Measurements from ENCODE around the gene NOL7. TPM values are rescaled to one million over a fixed set of nuclear protein-coding genes. Genes with fewer than 3 reads are reported as not detected.

The NOL7 gene
- polyA plus RNA-seq, 3 donors: 22.7 to 58.5 (median 56.9) TPM

DNA sequence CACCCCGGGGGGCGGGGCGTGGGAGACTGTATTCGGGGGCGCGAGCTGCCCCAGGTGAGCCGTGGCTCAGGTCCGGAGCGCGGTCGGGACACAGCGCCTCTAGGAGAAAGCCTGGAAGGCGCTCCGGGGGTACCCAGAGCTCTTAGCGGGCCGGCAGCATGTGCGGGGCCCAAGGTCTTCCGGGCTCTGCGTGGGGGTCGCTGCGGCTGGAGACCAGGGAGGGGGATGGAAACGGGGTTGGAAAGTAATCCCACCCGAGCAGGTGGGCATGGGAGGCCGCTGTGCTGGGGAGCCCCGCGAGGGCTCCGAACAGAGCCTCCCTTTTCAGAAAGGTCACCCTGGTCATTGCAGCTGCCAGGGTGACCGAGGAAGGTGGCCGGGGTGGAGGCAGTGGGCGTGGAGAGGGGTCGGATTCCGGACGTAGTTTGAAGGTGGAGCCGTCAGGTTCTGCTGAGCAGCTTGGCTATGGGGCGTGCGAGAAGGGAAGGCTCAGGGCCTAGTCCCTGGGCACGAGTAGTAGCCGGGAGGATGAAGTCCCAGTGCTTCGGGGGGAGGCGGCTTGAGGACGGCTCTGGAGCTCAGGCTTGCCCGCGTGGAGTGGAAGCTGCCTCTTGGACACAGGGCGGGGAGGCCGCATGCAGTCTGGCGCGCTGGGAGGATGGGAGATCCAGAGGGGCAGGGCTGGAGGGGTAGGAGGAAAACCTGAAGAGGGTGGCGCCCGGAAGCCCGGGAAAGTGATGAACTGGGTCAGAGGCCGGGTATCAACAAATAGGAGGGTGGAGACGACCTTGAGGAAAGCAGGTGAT is 40.4 kb upstream of the NOL7 start, which contains the start of gene SIRT5:
TSS of gene SIRT5 (plus strand) at position 31 of the 806 bp plus-strand sequence. CDS start 9,510 bp downstream, outside the sequence.
- peak within 1 kb of the TSS; percentile 95 to 99 (median 97) for H3K27ac Mint-ChIP-seq
- intact Hi-C loops (cut with micrococcal nuclease): loop anchor here (5.0 to 10.0 kb wide), 5 partner anchors 43 to 237 kb away; partner anchors contain the start of genes GFOD1 (in 2 of the 2) and NOL7 (in 1 of the 2)

DNA sequence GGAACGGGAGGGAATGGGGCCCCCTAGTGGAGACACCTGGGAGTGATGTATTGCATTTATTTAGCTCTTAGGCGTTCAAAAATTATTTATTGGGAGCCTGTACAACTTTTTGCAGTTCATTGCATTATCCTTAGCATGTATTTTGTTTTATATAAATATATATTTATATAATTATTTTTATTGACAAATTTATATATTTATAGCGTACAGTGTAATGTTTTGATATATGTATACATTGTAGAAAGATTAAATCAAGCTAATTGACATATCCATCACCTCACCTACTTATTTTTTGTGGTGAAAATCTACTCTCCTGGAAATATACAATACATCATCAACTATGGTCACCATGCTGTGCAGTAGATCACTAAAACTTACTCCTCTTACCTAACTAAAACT is 39.8 kb upstream of the NOL7 start:
- Mint-ChIP-seq H3K27me3 (ENCODE audit: low read depth in 3 of 3) (peaks cover 0 to 4% (median 3%) of the 10 kb centered on the region in 3 donors), H3K36me3 (peaks cover 0 to 5% of the 10 kb centered on the region in 2 donors), H3K4me3 (peak overlapping the region; percentile 96 to 97), H3K9me3 (peaks cover 0 to 3% (median 0%) of the 10 kb centered on the region in 7 donors), H3K4me1 (peaks cover 24% of the 10 kb centered on the region), H3K27ac (peak overlapping the region; percentile 95 to 99 (median 97))
- Histone ChIP-seq H3K27ac (ENCODE audit: low read depth in 1 of 2, low read length in 2 of 2) (peak overlapping the region; percentile 92), H3K4me1 (ENCODE audit: control insufficient read depth in 1 of 2, insufficient read depth in 2 of 2, low read length in 2 of 2) (peaks cover 11 to 24% of the 10 kb centered on the region in 2 donors), H3K9ac (ENCODE audit: insufficient read depth, low read length, poor library complexity, severe bottlenecking) (peak overlapping the region; percentile 90), H3K4me2 (replicated peaks; ENCODE audit: extremely low read depth, low read length, poor library complexity, severe bottlenecking) (peak overlapping the region; percentile 92), H3K27me3 (ENCODE audit: control insufficient read depth in 2 of 2, insufficient read depth in 2 of 2, low read length in 2 of 2) (no peaks in the 10 kb centered on the region), H2AFZ (ENCODE audit: insufficient read depth, low read depth, low read length, poor library complexity, severe bottlenecking) (peak overlapping the region; percentile 90), H4K20me1 (ENCODE audit: insufficient read depth, low read length) (no peaks in the 10 kb centered on the region), H3K79me2 (ENCODE audit: insufficient read depth, low read length) (no peaks in the 10 kb centered on the region), H3K36me3 (replicated peaks in 1 of 2; ENCODE audit: control insufficient read depth in 1 of 2, insufficient read depth in 2 of 2, low read length in 2 of 2) (no peaks in the 10 kb centered on the region), H3K4me3 (replicated peaks in 1 of 3; ENCODE audit: low read depth in 2 of 3, low read length in 3 of 3) (peak overlapping the region; percentile 71 to 94 (median 87)), H3K9me3 (replicated peaks in 1 of 2; ENCODE audit: control insufficient read depth in 1 of 2, insufficient read depth in 1 of 2, low read length in 2 of 2) (no peaks in the 10 kb centered on the region)
- TF ChIP-seq, protein P1, sequence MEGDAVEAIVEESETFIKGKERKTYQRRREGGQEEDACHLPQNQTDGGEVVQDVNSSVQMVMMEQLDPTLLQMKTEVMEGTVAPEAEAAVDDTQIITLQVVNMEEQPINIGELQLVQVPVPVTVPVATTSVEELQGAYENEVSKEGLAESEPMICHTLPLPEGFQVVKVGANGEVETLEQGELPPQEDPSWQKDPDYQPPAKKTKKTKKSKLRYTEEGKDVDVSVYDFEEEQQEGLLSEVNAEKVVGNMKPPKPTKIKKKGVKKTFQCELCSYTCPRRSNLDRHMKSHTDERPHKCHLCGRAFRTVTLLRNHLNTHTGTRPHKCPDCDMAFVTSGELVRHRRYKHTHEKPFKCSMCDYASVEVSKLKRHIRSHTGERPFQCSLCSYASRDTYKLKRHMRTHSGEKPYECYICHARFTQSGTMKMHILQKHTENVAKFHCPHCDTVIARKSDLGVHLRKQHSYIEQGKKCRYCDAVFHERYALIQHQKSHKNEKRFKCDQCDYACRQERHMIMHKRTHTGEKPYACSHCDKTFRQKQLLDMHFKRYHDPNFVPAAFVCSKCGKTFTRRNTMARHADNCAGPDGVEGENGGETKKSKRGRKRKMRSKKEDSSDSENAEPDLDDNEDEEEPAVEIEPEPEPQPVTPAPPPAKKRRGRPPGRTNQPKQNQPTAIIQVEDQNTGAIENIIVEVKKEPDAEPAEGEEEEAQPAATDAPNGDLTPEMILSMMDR (IDR thresholded peaks at IDR 0.05): peak; percentile 94
- intact Hi-C loops (cut with micrococcal nuclease): loop anchor here (5.0 to 10.0 kb wide), 3 partner anchors 51 to 238 kb away; partner anchors contain the start of gene GFOD1 (in 1 of the 2)
- DNase-seq: peak in 1 of 3 donors; percentile 77
- WGBS (ENCODE audit: insufficient coverage): no CpG with 5 or more reads among the region's 3 CpGs

More for the DNA sequence above, 40.4 kb upstream of the NOL7 start, which contains the start of gene SIRT5:
- H3K27me3 ChIP-seq (ENCODE audit: control insufficient read depth in 2 of 2, insufficient read depth in 2 of 2, low read length in 2 of 2): no peaks in the 10 kb centered on the region
- H3K4me1 ChIP-seq (ENCODE audit: control insufficient read depth in 1 of 2, insufficient read depth in 2 of 2, low read length in 2 of 2): peaks cover 11 to 18% of the 10 kb centered on the region in 2 donors
- H2AFZ ChIP-seq (ENCODE audit: insufficient read depth, low read depth, low read length, poor library complexity, severe bottlenecking): peak within 1 kb of the TSS; percentile 90
- Mint-ChIP-seq H3K9me3 (peaks cover 0 to 3% (median 0%) of the 10 kb centered on the region in 7 donors), H3K4me3 (peak within 1 kb of the TSS; percentile 96 to 97), H3K4me1 (peaks cover 18% of the 10 kb centered on the region), H3K27me3 (ENCODE audit: low read depth in 3 of 3) (peaks cover 4 to 6% (median 4%) of the 10 kb centered on the region in 3 donors), H3K36me3 (peaks cover 0 to 5% of the 10 kb centered on the region in 2 donors)
- H3K79me2 ChIP-seq (ENCODE audit: insufficient read depth, low read length): no peaks in the 10 kb centered on the region
- peak within 1 kb of the TSS; percentile 92 for H3K27ac ChIP-seq (ENCODE audit: low read depth in 1 of 2, low read length in 2 of 2)
- H4K20me1 ChIP-seq (ENCODE audit: insufficient read depth, low read length): no peaks in the 10 kb centered on the region
- H3K9ac ChIP-seq (ENCODE audit: insufficient read depth, low read length, poor library complexity, severe bottlenecking): peak within 1 kb of the TSS; percentile 90
- no peaks in the 10 kb centered on the region for H3K9me3 ChIP-seq (replicated peaks in 1 of 2; ENCODE audit: control insufficient read depth in 1 of 2, insufficient read depth in 1 of 2, low read length in 2 of 2)
- TF ChIP-seq, protein P1 (IDR thresholded peaks at IDR 0.05): no peak
- peak; percentile 49 to 80 (median 76) for DNase-seq
- WGBS (ENCODE audit: insufficient coverage): under 1% methylated on average over 51 of the region's 52 CpGs
- no peaks in the 10 kb centered on the region for H3K36me3 ChIP-seq (replicated peaks in 1 of 2; ENCODE audit: control insufficient read depth in 1 of 2, insufficient read depth in 2 of 2, low read length in 2 of 2)
- peak within 1 kb of the TSS; percentile 92 for H3K4me2 ChIP-seq (replicated peaks; ENCODE audit: extremely low read depth, low read length, poor library complexity, severe bottlenecking)
- H3K4me3 ChIP-seq (replicated peaks in 1 of 3; ENCODE audit: low read depth in 2 of 3, low read length in 3 of 3): peak within 1 kb of the TSS; percentile 71 to 94 (median 87)

All from CD14-positive monocyte (primary cell).